ENCODE measurements around the gene EYA4. TPM values are rescaled to one million over a fixed set of nuclear protein-coding genes. Genes with fewer than 3 reads are reported as not detected.
A peak's percentile ranks its signal among the peaks of the same experiment; 100 is the strongest.

EYA4 gene
- total and polyA plus RNA-seq, 2 of the 4 experiments (the other 2 are of a cell fraction) = 5.7 to 11.1 TPM

DNA sequence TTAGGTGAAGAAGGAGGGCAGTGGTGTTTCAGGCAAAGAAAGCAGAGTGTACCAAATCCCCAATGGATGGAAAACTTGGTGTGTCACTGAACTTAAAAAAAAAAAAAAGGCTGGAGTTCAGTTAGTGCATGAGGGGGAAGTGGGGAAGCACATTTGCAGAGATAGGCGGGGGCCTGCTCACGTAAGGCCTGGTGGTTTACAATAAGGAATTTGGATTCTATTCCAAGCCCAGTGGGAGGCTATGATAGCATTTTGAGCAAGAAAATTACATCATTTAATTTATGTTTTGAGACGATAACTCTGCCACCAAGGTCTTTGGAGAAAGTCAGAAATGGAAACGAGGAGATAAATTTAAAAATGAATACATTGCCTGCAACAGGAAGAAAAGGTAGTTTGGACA, 225.5 kb downstream of the EYA4 start:
- H3K23ac ChIP-seq (ENCODE audit: low read depth, low read length) = no peak overlapping the region
- intact Hi-C loops (cut with micrococcal nuclease) = no loop called here
- in situ Hi-C loops (cut with MboI; ENCODE audit: low sequenced_read_pairs) = no loop called here
- no peak overlapping the region for H2BK20ac ChIP-seq (ENCODE audit: low read depth, low read length)
- H3K27me3 ChIP-seq (ENCODE audit: control insufficient read depth, insufficient read depth, low read length) = no peaks in the 10 kb centered on the region
- no peak overlapping the region for H3K14ac ChIP-seq (replicated peaks; ENCODE audit: low read depth, low read length)
- H3K56ac ChIP-seq (ENCODE audit: extremely low read depth, insufficient read depth, low read length) = no peak overlapping the region
- no peak overlapping the region for H3K9ac ChIP-seq (ENCODE audit: low read depth, low read length)
- H3K9me3 ChIP-seq (ENCODE audit: control insufficient read depth, insufficient read depth, low read length) = no peaks in the 10 kb centered on the region
- H3K4ac ChIP-seq (ENCODE audit: low read depth, low read length) = no peak overlapping the region
- ATAC-seq (ENCODE audit: low read depth) (no peak), DNase-seq (peak; percentile 49)
- H4K20me1 ChIP-seq (ENCODE audit: insufficient read depth, low read length) = no peaks in the 10 kb centered on the region
- WGBS, 2 experiments (ENCODE audit: extremely low coverage in 2 of 2, insufficient read length in 1 of 2) = 100% methylated on average over 1 of the region's 4 CpGs; no CpG with 5 or more reads in 1 of the 2 experiments
- dilution Hi-C loops (cut with HindIII; ENCODE audit: low sequenced_read_pairs, unreplicated experiment) = no loop called here
- no peaks in the 10 kb centered on the region; the same call in 1 of the 2 replicates for H3K9me1 ChIP-seq (ENCODE audit: insufficient read depth, low read length)
- no peak for TF ChIP-seq FOS (IDR thresholded peaks at IDR 0.05; ENCODE audit: low read depth, low read length)
- TF ChIP-seq CEBPB (IDR thresholded peaks at IDR 0.05; ENCODE audit: low read depth, low read length) = no peak
- TF ChIP-seq SMC3 (IDR thresholded peaks at IDR 0.05; ENCODE audit: low read depth, low read length) = no peak
- TF ChIP-seq MXI1 (IDR thresholded peaks at IDR 0.05; ENCODE audit: borderline replicate concordance, low read depth, low read length) = no peak
- no peak for TF ChIP-seq MAFK (IDR thresholded peaks at IDR 0.05; ENCODE audit: low read depth, low read length)
- no peak for TF ChIP-seq NFE2L2 (IDR thresholded peaks at IDR 0.05; ENCODE audit: low read depth, low read length)
- no peak overlapping the region for H4K91ac ChIP-seq (ENCODE audit: insufficient read depth, low read depth, low read length)
- no peak overlapping the region for H3K18ac ChIP-seq (ENCODE audit: low read depth, low read length)
- no peak overlapping the region for H4K5ac ChIP-seq (ENCODE audit: low read depth, low read length)
- peaks cover 6% of the 10 kb centered on the region for H3K4me1 ChIP-seq (ENCODE audit: control insufficient read depth, insufficient read depth, low read length)
- H4K8ac ChIP-seq (ENCODE audit: low read depth in 2 of 2, low read length in 2 of 2) = no peak overlapping the region
- H2AK5ac ChIP-seq (ENCODE audit: low read depth, low read length) = no peak overlapping the region
- H2AK9ac ChIP-seq (replicated peaks; ENCODE audit: low read depth, low read length, poor library complexity) = no peak overlapping the region
- no peak overlapping the region for H2BK5ac ChIP-seq (ENCODE audit: low read depth, low read length, poor library complexity, severe bottlenecking)
- POLR2A ChIA-PET (ENCODE audit: unreplicated experiment) = no interaction called here
- H3K36me3 ChIP-seq (ENCODE audit: control insufficient read depth, insufficient read depth, low read length) = peaks cover 13% of the 10 kb centered on the region
- no peak overlapping the region for H3K4me3 ChIP-seq (ENCODE audit: insufficient read depth, low read depth, low read length)
- H2BK15ac ChIP-seq (ENCODE audit: low read depth, low read length) = no peak overlapping the region
- CTCF ChIA-PET = no interaction called here
- BruUV-seq (replicated peaks) = no TSS peak
- H3K79me1 ChIP-seq (ENCODE audit: low read depth in 1 of 2, low read length in 2 of 2) = no peaks in the 10 kb centered on the region
- no peak overlapping the region for H2BK120ac ChIP-seq (ENCODE audit: low read depth, low read length)
- no peak overlapping the region for H3K27ac ChIP-seq (ENCODE audit: insufficient read depth, low read length)
- H3K4me2 ChIP-seq (ENCODE audit: low read depth, low read length) = no peak overlapping the region
- no peak overlapping the region for H2AFZ ChIP-seq (replicated peaks; ENCODE audit: low read length, poor library complexity)

Data from IMR-90 (cell line).